Rectal smooth muscle tissue (tissue), 1 donor: ENCODE measurements around the gene OR51V1.
"Not testable (repeated sequence)": the region's sequence is repeated elsewhere in the genome, so short reads cannot be mapped to it uniquely, and the experiment has no call there.

Source experiments
- H3K27ac ChIP-seq: one replicate; pipeline ENCODE4 v1.7.0; 2013; ENCODE audit warnings: low read depth, low read length, inconsistent platforms
- H3K27me3 ChIP-seq: one replicate; pipeline ENCODE4 v1.7.0; 2013; ENCODE audit warnings: low read length; ENCODE audit not compliant: control insufficient read depth, insufficient read depth
- H3K36me3 ChIP-seq: one replicate; pipeline ENCODE4 v1.7.0; 2013; ENCODE audit warnings: low read length; ENCODE audit not compliant: control insufficient read depth, insufficient read depth
- H3K4me1 ChIP-seq: one replicate; pipeline ENCODE4 v1.7.0; 2013; ENCODE audit warnings: low read length; ENCODE audit not compliant: control insufficient read depth, insufficient read depth
- H3K4me3 ChIP-seq: one replicate; pipeline ENCODE4 v1.7.0; 2013; ENCODE audit warnings: low read length
- H3K9ac ChIP-seq: one replicate; pipeline ENCODE4 v1.7.0; 2013; ENCODE audit warnings: low read length

The OR51V1 gene

GRCh38 chr11:5196731-5197130 is 3.8 kb downstream of the OR51V1 start:
- no peaks in the 10 kb centered on the region for H3K27me3 ChIP-seq
- no peaks in the 10 kb centered on the region for H3K36me3 ChIP-seq
- H3K4me1 ChIP-seq = no peaks in the 10 kb centered on the region
- H3K4me3 ChIP-seq = no peak overlapping the region
- no peak overlapping the region for H3K9ac ChIP-seq
- H3K27ac ChIP-seq = no peak overlapping the region

DNA sequence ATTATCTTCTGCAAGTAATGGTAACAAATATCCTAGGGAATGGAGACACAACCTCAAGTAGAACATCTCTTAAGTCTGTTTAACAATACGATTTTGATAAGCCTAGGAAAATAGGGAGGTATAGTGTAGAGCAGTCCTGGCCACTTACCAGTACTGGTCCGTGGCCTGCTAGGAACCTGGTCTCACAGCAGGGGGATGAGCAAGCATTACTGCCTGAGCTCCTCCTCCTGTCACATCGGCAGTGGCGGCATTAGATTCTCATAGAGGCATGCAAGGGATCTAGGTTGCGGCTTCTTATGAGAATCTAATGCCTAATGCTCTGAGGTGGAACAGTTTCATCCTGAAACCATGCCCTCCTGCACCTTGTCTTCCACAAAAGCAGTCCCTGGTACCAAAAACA is 4.4 kb downstream of the OR51V1 start:
- H3K27me3 ChIP-seq = no peaks in the 10 kb centered on the region
- H3K4me3 ChIP-seq = no peak overlapping the region
- no peaks in the 10 kb centered on the region for H3K4me1 ChIP-seq
- H3K36me3 ChIP-seq = no peaks in the 10 kb centered on the region
- H3K27ac ChIP-seq = no peak overlapping the region
- H3K9ac ChIP-seq = no peak overlapping the region

DNA sequence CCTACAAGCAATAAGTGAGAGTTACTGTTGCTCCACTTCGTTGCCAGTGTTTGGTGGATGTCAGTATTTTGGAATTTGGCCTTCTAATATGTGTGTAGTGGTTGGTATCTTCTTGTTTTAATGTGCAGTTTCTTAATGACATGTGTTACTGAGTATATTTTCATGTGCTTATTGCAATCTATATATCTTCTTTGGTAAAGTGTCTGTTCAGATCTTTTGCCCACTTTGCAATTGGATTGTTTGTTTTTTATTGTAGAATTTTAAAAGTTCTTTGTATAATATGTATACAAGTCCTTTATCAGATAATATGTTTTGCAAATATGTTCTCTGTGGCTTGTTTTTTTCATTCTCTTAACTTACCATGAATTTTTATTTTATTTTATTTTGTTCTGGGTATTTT is 7.7 kb downstream of the OR51V1 start:
- Histone ChIP-seq H3K9ac (no peak overlapping the region), H3K4me1 (no peaks in the 10 kb centered on the region), H3K27me3 (no peaks in the 10 kb centered on the region), H3K36me3 (no peaks in the 10 kb centered on the region), H3K27ac (no peak overlapping the region), H3K4me3 (no peak overlapping the region)

- Histone ChIP-seq H3K36me3 (no peaks in the 10 kb centered on the region), H3K27me3 (no peaks in the 10 kb centered on the region), H3K27ac (no peak overlapping the region), H3K4me1 (no peaks in the 10 kb centered on the region), H3K9ac (no peak overlapping the region), H3K4me3 (no peak overlapping the region)
Observed at GRCh38 chr11:5188201-5188600, 12.3 kb downstream of the OR51V1 start.

DNA sequence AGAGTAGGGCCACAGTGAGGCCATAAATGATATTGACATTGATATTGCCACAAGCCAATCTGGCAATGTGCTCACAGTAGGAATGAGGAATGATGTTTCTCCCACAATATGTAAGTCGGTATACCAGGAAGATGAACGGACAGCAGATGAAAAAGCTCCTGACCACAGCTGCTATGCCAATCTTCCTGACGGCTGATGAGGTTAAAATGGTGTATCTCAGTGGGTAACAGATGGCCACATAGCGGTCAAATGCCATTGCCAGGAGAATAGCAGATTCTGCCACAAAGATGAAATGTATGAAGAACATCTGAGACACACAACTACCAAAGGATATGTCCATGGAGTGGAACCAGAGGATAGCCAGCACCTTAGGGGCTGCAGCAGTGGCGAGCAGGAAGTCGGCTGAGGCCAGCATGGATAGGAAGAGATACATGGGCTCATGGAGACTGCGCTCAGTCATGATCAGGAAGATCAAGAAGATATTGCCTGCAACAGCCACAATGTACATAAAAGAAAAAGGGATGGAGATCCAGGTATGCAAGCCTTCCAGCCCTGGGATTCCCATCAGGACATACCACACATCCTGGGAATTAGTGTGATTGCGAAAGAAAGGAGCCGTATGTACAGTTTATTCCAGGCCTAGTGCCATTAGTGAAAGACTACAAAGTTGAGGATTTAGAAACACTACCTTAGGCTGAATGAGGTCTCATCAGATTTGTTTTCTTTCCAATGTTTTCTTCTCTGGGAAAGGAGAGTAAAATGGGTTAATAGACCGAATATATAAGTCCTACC is 22.2 kb downstream of the OR51V1 start:
- Histone ChIP-seq H3K9ac (no peak overlapping the region), H3K36me3 (no peaks in the 10 kb centered on the region), H3K27me3 (no peaks in the 10 kb centered on the region), H3K4me1 (no peaks in the 10 kb centered on the region), H3K4me3 (no peak overlapping the region), H3K27ac (no peak overlapping the region)

- H3K9ac ChIP-seq = no peak overlapping the region
- H3K4me1 ChIP-seq = no peaks in the 10 kb centered on the region
- no peak overlapping the region for H3K4me3 ChIP-seq
- no peaks in the 10 kb centered on the region for H3K27me3 ChIP-seq
- H3K36me3 ChIP-seq = no peaks in the 10 kb centered on the region
- no peak overlapping the region for H3K27ac ChIP-seq
Observed at GRCh38 chr11:5174934-5175333, 25.5 kb downstream of the OR51V1 start.

DNA sequence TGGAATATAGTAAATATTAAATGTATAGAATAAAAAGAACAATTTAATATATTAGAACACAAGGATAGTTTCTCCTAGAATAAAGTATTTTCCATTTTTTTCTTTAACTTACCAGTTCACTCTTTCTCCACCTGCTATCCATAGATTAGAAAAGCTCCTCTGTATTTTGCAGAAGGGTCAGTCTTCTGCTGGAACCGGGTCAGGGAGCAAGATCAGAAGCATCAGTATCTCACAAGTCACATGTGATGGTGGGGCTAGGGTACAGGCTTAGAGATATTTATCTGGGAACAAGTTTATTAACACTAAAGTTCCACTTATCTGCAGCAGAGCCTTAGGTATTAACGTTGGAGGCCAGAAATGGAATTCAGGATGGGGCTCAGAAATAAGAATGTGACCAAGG is 28.6 kb downstream of the OR51V1 start:
- H3K27me3 ChIP-seq = no peaks in the 10 kb centered on the region
- no peaks in the 10 kb centered on the region for H3K4me1 ChIP-seq
- no peak overlapping the region for H3K27ac ChIP-seq
- H3K4me3 ChIP-seq = no peak overlapping the region
- no peak overlapping the region for H3K9ac ChIP-seq
- no peaks in the 10 kb centered on the region for H3K36me3 ChIP-seq

DNA sequence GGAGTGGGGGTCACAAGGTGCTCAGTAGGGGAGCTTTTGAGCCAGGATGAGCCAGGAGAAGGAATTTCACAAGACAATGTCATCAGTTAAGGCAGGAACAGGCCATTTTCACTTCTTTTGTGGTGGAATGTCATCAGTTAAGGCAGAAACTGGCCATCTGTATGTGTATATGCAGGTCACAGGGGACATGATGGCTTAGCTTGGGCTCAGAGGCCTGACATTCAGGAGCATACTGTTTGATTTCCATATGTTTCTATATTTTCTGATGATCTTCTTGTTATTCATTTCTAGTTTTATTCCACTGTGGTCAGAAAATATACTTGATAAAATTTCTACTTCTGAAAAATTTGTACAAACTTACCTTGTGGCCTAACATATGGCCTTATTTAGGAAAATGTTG is 34.6 kb downstream of the OR51V1 start:
- H3K27ac ChIP-seq, H3K27me3 ChIP-seq, H3K4me1 ChIP-seq, H3K36me3 ChIP-seq, H3K9ac ChIP-seq, H3K4me3 ChIP-seq: not testable (repeated sequence)

GRCh38 chr11:5164807-5165206 is 35.7 kb downstream of the OR51V1 start:
- not testable (repeated sequence) for H3K36me3 ChIP-seq, H3K27ac ChIP-seq, H3K27me3 ChIP-seq, H3K4me3 ChIP-seq, H3K9ac ChIP-seq, H3K4me1 ChIP-seq

- not testable (repeated sequence) for H3K4me3 ChIP-seq, H3K27me3 ChIP-seq, H3K27ac ChIP-seq, H3K36me3 ChIP-seq, H3K4me1 ChIP-seq, H3K9ac ChIP-seq
Observed at GRCh38 chr11:5161045-5161444, 39.4 kb downstream of the OR51V1 start.

DNA sequence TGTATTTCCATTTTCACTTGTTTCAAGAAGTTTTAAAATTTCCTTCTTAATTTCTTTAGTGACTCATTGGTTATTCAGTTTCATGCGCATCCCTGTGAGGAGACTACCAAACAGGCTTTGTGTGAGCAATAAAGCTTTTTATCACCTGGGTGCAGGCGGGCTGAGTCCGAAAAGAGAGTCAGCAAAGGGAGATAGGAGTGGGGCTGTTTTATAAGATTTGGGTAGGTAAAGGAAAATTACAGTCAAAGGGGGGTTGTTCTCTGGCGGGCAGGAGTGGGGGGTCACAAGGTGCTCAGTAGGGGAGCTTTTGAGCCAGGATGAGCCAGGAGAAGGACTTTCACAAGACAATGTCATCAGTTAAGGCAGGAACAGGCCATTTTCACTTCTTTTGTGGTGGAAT is 40.3 kb downstream of the OR51V1 start:
- H3K4me1 ChIP-seq, H3K4me3 ChIP-seq, H3K9ac ChIP-seq, H3K27me3 ChIP-seq, H3K27ac ChIP-seq, H3K36me3 ChIP-seq: not testable (repeated sequence)

- Histone ChIP-seq H3K27me3 (no peaks in the 10 kb centered on the region), H3K27ac (no peak overlapping the region), H3K9ac (no peak overlapping the region), H3K36me3 (no peaks in the 10 kb centered on the region), H3K4me3 (no peak overlapping the region), H3K4me1 (no peaks in the 10 kb centered on the region)
Observed at GRCh38 chr11:5159806-5160205, 40.7 kb downstream of the OR51V1 start.

- Histone ChIP-seq H3K4me3 (no peak within 1 kb of the TSS), H3K9ac (no peak within 1 kb of the TSS), H3K27ac (no peak within 1 kb of the TSS), H3K4me1 (no peaks in the 10 kb centered on the region), H3K36me3 (no peaks in the 10 kb centered on the region), H3K27me3 (no peaks in the 10 kb centered on the region)
Observed at GRCh38 chr11:5154657-5155056, 45.8 kb downstream of the OR51V1 start, which contains the start of gene OR52A1. Gene OR52A1, minus strand, starts transcription at chr11:5154757. Its CDS starts 2,388 bp downstream, at chr11:5152369.
